ENCODE measurements around the gene PEX11B. TPM values are rescaled to one million over a fixed set of nuclear protein-coding genes. Genes with fewer than 3 reads are reported as not detected.

The PEX11B gene, protein sequence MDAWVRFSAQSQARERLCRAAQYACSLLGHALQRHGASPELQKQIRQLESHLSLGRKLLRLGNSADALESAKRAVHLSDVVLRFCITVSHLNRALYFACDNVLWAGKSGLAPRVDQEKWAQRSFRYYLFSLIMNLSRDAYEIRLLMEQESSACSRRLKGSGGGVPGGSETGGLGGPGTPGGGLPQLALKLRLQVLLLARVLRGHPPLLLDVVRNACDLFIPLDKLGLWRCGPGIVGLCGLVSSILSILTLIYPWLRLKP
- 27.1 and 34.2 TPM in 2 replicates for total RNA-seq
- polyA plus RNA-seq (2012), result 26.5 TPM

DNA sequence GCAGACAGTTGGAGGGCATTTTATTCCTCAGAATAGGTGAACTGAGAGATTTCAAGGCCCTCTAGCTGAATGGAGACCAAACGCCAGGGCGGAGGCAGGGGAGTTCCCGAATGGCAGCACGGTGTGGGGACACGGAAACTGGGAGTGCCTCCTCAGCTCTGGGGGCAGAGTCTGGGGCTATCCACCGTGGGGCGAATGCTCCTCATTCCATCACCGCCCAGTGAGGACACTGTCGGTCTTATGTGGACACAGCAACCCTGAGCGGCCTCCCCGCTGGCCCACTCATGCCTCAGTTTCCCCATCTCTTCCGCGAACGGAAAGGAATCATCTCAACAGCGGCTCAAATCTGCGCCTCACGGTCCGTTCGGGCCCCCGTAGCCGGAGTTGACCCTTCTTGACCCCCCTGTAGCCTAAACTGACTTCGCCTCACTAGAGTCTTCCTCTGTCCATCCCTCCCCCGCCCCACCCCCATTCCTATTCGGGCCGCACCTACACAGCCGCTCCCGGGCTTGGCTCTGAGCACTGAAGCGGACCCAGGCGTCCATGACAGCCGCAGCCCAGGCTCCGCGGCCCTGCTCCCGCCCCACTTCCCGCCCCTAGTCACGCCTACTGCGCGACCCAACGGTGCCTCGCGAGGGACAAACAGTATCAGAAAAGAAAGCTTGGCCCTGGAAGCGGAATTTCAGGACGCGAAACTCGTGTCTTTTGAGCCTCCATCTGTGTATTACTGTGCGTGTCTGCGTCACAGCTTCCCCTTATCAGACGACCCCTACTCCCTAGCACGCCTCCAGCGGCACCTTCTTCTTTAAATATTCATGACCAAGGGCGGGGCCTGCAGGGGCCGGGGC, at the start of gene PEX11B:
PEX11B (minus strand) TSS at position 574 of the 848 bp plus-strand sequence; CDS start at position 545, 29 bp downstream.
- DNase-seq (ENCODE audit: low read depth), result peak; percentile 92

DNA sequence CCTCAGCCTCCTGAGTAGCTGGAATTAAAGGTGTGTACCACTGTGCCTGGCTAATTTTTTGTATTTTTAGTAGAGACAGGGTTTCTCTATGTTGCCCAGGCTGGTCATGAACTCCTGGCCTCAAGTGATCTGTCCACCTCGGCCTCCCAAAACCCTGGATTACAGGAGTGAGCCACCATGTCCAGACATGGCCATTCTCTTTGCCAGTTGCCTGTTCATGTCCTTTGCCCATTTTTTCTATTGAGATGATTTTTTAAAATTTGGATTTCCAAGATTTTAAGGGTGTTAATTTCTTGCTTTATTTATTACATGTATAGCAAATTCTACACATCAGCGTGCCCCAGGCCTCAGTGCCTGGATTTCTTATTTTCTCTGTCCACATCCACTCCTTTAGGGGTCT, 48.8 kb upstream of the PEX11B start:
- DNase-seq (ENCODE audit: low read depth), result no peak

DNA sequence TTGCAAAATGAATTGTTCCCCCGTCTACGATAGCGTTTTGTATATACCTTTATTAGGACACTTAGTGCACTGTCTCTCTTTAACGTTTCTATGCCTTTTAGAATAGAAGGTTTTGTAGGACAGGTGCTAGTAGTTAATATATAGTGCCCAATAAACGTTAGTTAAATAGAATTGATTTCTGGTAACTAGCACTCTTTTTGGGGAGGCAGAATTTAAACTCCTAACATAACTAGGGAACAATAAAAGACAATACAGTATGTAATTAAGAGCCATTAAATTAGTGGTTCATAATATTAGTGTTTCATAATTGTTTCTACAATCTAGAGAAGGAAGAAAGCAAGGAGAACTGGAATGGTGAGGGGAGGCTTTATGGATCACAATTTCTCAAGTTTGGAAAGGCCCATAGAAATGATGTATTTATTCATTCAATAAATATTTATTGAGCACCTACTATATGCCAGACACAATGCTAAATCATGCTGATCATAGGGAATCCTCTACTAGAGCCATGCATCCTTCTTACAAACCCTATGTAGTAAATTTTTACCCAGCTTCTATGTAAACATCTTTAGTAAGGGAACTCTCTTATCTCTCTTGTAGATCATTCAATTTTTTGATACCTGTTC, 46.7 kb upstream of the PEX11B start:
- DNase-seq (ENCODE audit: low read depth), result no peak

DNA sequence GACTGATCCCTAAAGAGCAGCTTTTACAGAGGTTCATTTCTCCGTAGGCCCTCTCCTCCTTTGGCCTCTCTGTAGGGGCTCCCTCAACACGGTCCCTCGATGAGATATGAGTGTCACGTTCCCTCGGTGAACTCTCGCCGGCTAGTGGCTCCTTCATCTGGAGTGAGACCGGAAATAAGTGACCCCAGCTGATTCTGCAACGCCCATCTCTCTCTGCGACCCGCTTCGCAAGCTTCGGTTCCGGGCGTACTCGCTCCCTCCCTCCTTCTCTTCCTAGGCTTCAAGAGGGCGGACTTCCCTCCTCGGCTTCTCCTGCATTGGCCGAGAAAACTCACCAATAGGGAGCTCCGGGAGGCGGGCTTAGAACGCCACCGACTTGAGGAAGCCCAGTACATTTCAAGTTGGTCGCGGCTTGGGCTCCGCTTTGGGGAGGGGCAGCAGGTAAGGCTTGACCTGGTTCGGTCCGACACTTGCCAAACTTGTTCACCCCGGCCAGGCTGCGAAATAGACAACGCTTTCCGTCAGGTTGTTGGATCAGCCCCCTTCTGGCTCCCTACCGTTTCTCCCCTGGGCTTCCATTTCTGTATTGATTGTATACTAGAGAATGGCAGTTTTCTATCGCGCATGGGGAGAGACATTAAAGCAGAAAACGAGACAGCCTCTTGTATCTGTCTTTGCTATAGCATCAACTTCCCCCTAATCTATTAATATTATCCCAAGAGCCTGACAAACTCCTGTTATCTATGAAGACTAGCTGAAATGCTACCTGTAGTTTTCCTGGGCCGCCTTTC, 46.0 kb upstream of the PEX11B start, which contains the start of the genes ANKRD34A and POLR3GL:
ANKRD34A (minus strand) TSS at position 248 of the 791 bp plus-strand sequence. CDS start 2,816 bp downstream, outside the sequence.
POLR3GL (plus strand) TSS at position 363 of the 791 bp plus-strand sequence. CDS start 10,176 bp downstream, outside the sequence.
- peak; percentile 98 for DNase-seq (ENCODE audit: low read depth)

DNA sequence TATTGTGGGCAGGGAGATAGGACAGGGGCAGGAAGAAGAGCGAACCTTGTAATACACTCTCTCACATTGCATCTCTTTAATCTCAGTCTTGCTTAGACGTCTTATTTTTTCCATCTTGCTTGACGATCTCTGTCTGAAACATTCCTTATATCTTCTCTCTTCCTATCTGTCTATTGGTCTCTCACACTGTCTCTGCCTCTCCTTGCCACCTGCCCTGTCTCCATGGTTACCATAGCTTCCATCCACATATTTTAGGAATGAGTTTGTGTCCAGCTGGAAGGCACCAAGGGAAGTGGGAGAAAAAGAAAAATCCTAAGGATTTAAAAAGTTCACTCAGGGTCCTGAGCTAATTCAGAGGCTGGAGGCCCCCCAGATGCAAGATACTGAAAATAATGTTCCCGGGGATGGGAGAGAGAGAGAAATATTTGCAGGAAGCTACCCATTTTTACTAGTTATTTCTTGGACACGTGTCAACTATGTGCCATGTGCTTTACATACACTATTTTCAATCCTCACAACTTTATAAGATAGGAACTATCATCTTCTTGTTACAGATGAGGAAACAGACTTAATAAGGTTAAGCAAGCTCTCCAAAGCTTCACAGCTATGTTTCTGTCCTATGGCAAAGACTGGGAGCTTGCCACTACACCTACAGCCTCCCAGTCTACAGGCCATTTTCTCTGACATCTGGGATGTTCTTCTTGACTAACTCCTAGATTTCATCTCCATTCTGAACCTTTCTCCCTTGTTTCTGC, 44.9 kb upstream of the PEX11B start:
- peak; percentile 74 for DNase-seq (ENCODE audit: low read depth)

DNA sequence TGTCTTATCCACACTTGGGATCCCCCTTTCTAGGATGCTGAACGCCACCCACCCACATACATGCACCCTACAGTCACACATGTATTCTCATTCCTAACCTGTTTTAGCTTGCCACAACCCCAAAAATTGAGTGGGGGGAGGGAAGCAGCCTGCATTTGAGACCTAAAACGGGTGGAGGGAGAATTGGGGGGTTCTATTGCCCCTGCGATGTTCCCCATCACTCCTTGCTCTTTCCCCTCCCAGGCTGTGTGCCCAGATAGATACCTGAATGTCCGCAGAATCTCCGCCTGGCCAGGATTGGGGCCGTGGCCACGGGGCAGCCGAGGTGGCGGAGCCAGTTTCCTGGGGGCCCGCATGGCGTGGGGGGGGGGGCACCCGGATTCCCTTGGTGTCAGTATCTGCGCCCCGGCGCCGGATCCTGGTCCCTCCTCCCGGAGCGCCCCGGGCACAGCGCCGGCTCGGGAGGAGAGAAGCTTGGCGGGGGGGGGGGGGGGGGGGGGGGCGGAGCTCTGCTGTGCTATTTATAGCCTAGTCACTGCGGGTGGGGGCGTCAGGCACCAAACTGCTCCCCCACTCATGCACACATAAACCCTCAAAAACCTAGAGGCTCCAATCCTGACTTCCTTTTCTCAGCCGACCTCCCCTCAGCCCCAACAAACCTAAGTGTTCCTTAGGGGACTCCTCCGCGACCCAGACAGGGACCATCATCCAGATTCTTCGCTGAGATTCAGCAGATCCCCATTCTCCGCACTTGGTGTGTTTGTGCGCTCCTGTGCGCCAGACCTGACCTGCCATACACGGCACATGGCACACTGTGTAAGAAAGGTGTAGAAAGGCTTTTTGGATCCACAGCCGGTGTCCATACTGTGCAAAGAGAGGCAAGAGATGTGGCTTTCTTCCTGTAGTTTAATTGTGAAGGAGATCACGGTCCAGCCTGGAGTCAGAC, 43.9 kb upstream of the PEX11B start:
- peak; percentile 56 for DNase-seq (ENCODE audit: low read depth)

DNA sequence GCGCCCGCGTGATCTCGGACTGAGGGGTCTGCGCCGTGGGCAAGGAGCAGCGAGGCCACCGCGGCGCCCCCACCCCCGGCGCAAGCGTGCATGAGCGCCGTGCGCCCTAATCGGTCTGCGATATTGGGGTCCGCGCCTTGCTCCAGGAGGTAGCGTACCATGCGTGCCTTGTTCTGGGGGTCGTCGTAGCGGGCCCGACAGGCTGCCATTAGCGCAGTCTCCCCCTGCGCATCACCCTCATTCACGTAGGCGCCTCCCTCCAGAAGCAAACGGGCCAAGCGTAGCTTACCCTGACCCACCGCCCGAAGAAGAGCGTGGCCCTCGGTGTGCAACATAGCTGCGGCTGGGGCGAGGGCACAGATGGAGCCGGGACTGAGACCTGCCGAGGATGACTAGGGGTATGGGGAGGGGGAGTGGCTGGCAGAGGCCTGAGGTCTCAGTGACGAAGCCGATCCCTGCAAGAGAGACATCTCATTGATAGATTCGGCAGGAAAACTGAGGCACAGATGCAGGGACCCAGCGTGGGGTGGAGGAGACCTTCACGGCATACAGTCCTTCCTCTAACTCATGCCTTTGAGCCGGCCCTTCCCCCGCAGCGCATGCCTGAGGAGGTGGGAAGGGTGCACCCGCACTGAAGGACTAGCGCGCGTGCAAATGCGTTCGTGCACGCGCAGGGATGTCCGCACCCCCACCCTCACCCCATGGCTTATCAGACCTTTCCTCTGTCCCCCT, 43.1 kb upstream of the PEX11B start:
- no peak for DNase-seq (ENCODE audit: low read depth)

DNA sequence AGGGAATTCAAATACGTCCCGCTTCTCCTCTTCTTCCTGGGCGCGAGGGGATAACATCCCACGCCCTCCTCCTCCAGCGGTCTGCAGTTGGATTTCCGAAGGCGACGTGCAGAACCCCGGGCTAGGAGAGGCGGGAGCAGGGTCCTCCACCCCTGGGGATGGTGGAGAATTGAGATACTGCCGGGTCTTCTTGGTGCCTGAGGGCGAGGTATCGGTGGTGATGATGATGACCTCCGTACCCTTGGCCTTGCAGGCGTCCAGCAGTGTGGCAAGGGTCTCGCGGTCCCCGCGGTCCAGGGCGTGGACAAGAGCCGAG, 42.5 kb upstream of the PEX11B start:
- no peak for DNase-seq (ENCODE audit: low read depth)

DNA sequence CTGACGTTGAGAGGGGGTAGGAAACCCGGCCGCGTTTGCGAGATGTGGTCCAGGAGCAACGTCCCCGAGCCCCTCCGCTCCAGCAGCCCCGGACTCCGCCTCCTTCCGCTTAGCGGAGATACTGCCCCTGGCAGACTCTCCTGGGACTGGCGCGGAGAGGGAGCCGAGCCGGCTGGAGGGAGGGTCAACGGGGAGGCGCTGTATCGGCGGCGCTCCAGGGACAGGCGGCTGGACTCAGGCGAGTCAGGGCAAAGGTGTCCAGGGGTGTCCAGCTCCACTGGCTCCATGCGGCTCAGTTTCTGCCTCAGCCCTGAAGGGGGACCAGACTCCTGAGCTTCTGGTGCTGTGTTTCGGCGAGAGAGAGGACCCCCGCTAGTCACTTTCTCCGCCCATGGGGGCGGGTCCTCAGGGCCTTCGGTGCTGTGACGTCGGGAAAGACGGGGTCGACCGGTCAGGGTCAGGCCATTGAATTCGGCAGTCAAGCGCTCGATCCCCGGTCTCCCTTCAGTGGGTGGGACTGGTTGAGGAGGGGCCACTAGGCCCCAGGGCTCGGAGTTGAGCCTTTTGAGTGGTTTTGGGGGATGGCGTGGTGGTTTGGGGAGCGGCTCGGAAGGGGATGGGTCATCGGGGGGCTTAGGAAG, 42.1 kb upstream of the PEX11B start:
- peak; percentile 73 for DNase-seq (ENCODE audit: low read depth)

DNA sequence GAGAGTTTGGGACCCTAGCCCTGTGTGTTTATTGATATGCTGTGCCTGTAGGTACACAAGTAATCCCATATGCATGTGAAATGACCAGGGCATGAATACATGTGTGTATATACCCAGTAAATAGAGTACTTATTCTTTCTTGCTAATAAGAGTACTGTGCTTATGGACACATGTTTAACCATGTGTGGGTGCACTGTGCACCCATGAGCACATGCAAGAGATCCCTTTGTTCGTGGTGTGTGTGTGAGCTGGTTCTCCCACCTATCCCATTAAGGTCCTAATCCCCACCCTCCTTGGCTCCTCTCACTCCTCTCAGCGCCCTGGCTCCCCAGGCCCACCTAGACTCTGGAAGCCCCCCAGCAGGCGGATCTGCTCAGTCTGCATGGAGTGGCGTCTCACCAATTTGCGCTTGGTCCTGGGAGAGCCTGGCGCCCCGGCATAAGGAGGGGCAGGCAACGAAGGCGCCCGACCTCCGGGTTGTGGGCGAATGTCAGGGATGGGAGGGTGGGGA, 41.5 kb upstream of the PEX11B start:
- DNase-seq (ENCODE audit: low read depth), result no peak

DNA sequence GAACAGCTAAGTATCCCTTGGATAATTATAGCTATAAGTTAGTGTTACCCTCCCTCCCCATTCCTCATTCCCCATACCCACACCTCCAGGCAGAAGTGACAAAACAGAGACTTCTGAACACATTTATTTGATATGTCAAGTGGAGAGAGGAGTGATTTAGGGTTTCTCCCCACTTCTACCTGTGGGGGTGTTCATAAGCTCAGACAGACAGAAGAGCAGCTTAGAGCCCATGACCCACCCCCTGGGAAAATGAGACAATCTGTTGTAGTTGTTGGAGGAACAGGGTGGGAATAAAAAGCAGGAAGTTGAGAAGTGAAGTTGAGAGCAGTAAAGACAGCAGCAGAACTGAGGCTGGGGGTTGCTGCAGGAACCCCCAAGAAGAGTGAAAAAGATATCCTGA, 40.8 kb upstream of the PEX11B start:
- no peak for DNase-seq (ENCODE audit: low read depth)

DNA sequence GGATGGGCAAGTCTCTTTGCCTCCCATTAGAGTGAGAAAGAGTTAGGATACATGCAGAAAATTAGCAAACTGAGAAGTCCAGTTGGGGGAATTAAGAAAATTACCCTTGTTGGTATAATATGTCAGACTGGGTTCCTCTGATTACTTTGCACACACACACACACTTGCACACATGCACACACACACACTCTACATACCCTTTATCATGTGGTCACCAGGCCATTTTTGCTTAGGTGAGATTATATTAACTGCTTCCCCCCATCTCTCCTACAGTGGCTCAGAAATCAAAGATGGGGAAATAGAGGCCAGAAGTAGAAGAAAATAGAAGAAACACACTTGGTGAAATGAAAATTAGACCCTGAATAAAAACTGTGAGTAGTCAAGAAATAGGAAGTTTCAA, 40.2 kb upstream of the PEX11B start:
- no peak for DNase-seq (ENCODE audit: low read depth)

DNA sequence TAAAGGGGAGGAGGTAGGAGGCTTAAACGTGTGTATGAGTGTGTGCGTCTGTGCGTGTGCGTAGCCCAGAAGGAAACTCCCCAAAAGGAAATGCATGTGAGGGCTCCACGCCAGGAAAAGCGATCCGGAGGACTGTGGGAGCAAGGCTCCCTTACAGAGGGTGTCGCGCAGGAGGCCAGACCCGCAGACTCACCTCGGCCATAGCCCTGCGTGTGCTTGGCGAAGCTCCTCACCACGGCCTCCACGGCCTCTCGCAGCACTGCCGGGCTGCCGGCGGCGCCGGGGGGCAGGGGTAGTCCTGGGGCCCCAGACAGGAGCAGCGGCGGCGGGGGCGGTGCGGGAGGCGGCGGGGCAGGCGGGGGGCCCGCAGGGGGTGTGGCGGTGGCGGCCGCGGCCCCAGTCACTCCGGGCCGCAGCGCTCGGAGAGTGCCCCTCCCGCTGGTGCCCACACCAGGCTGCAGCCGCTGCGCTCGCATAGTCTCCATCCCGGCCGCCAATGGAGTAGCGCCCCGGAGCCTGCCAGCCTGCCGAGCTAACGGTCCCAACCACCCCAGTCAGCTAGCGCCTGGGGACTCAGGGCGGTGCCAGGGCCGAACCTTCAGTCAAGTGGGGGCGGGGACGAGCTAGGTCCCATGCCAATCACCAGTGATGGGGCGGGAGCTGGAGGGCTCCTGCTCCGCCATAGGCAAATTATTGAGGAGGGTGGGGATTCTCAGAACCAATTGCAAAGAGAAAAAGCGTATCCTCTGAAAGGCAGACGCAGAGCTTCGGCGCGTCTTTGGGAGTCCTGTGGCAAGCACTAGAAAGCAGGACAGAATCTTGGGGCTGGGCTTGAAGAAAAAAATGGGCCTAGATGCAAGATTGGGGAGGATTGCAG, 39.2 kb upstream of the PEX11B start, which contains the start of gene LIX1L:
LIX1L (minus strand) TSS at position 575 of the 877 bp plus-strand sequence; CDS start at position 485, 90 bp downstream.
- DNase-seq (ENCODE audit: low read depth), result peak; percentile 98

DNA sequence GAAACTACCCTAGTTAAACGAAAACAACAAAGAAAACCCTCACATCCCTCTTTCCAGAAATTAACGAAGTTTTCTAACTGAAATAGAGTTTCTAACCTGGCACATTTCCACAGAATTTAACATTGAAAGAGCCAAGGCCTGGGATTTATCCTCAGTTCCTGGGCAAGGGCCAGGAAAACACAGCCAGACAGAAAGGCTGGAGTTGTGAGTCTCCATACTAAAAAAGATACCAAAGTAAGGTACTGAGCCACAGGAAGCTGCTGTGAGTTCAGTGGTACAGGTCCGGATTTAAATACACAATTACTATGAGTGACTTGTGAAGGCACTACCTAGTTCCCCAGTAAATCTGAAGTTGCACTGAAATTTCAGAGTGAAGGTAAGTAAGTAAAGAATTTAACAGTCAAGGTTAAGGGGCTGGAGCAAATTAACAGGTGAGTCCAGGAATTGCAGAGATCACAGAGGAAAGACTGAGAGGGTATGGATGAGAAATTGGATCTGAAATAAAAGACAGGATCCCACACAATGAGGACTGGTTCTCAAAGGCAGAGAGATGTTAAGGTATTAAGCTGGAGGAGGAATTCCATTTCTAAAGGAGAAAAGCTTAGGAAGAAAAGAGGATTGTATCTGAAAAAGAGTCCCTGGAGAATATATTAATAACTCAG, 38.4 kb upstream of the PEX11B start:
- DNase-seq (ENCODE audit: low read depth), result peak; percentile 42

DNA sequence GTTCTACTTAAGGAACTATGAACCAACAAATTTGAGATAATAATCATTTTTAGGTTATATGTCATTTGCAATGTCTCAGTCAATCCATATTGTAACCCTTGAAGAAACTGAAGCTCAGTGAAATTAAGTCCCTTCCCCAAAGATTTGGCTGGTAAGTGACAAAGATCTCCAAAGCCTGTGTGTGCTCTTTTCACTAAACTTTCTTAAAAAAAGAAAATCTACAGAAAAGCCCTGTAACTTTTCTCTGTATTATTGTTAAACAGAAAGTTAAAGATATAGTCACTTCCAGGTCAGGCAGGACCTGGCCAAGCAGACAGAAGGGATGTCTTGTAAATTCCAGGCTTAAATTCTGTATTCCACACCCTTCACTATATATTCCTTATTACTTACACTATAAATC, 37.8 kb upstream of the PEX11B start:
- no peak for DNase-seq (ENCODE audit: low read depth)

DNA sequence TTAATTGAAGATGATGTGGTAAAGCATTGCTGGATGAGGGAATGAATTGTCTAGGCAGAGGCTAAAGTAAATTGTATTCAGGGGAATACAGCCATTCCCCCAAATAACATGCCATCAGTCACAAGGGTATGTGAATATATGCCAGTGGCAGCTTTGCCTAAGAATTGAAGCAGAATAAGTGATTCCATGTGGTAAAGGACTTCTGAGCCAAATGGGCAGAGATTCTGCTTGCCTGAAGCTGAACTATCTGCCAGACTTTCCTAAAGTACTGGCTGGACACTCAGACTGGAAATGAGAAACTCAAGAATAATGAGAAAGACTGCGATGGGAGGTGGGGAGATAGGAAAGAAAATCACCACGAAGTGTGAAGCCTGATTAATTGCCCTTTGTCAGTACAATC, 36.9 kb upstream of the PEX11B start:
- no peak for DNase-seq (ENCODE audit: low read depth)

All from myocyte (in vitro differentiated cells).